ENCODE results near the gene DUT. TPM values are rescaled to one million over a fixed set of nuclear protein-coding genes. Genes with fewer than 3 reads are reported as not detected.

DUT gene
- total RNA-seq, 1 donor from 2014 or later: 41.4 TPM

- no peak for TF ChIP-seq CTCF (IDR thresholded peaks at IDR 0.05; ENCODE audit: insufficient read depth, low read depth, low read length)
- no peak for TF ChIP-seq EZH2 (IDR thresholded peaks at IDR 0.05; ENCODE audit: insufficient read depth, low read length)
- no peaks in the 10 kb centered on the region for H3K27me3 ChIP-seq (ENCODE audit: insufficient read depth, low read length)
- H3K27ac Mint-ChIP-seq (ENCODE audit: unreplicated experiment): no peak overlapping the region
- DNase-seq (ENCODE audit: low read depth) (no peak), FAIRE-seq (no peak)
- peaks cover 5% of the 10 kb centered on the region for H3K4me1 Mint-ChIP-seq (ENCODE audit: low read depth, unreplicated experiment)
- H3K36me3 ChIP-seq (ENCODE audit: insufficient read depth, low read length): no peaks in the 10 kb centered on the region
- peaks cover 10% of the 10 kb centered on the region for H3K4me1 ChIP-seq (ENCODE audit: insufficient read depth, low read length)
- H3K4me2 ChIP-seq (ENCODE audit: low read length): peak overlapping the region; percentile 90
- H3K4me3 ChIP-seq (ENCODE audit: insufficient read depth, low read depth, low read length): peak overlapping the region; percentile 84
- H3K27ac ChIP-seq (ENCODE audit: low read depth, low read length): no peak overlapping the region
- no peaks in the 10 kb centered on the region for H3K27me3 Mint-ChIP-seq (ENCODE audit: low read depth, unreplicated experiment)
- H4K20me1 ChIP-seq (ENCODE audit: insufficient read depth, low read length): peaks cover 9% of the 10 kb centered on the region
- H3K9ac ChIP-seq (ENCODE audit: low read length): peak overlapping the region; percentile 93
- H3K9me3 ChIP-seq (ENCODE audit: insufficient read depth, low read depth, low read length): no peaks in the 10 kb centered on the region
- no peaks in the 10 kb centered on the region for H3K9me3 Mint-ChIP-seq (ENCODE audit: unreplicated experiment)
- peaks cover 6% of the 10 kb centered on the region for H3K79me2 ChIP-seq (ENCODE audit: insufficient read depth, low read length)
- no peak overlapping the region for H2AFZ ChIP-seq (ENCODE audit: low read depth, low read length)
- no peaks in the 10 kb centered on the region for H3K36me3 Mint-ChIP-seq (ENCODE audit: low read depth, unreplicated experiment)
- peak overlapping the region; percentile 73 for H3K4me3 Mint-ChIP-seq (ENCODE audit: unreplicated experiment)
Observed at GRCh38 chr15:48332642-48333034, 1.4 kb downstream of the DUT start.

GRCh38 chr15:48333540-48333939 lies 2.3 kb downstream of the DUT start:
- H3K27me3 Mint-ChIP-seq (ENCODE audit: low read depth, unreplicated experiment): no peaks in the 10 kb centered on the region
- peaks cover 5% of the 10 kb centered on the region for H3K4me1 Mint-ChIP-seq (ENCODE audit: low read depth, unreplicated experiment)
- H3K4me2 ChIP-seq (ENCODE audit: low read length): peak overlapping the region; percentile 90
- DNase-seq (ENCODE audit: low read depth): no peak
- H3K9me3 Mint-ChIP-seq (ENCODE audit: unreplicated experiment): no peaks in the 10 kb centered on the region
- H4K20me1 ChIP-seq (ENCODE audit: insufficient read depth, low read length): peaks cover 9% of the 10 kb centered on the region
- H3K9me3 ChIP-seq (ENCODE audit: insufficient read depth, low read depth, low read length): no peaks in the 10 kb centered on the region
- no peak overlapping the region for H2AFZ ChIP-seq (ENCODE audit: low read depth, low read length)
- peaks cover 6% of the 10 kb centered on the region for H3K79me2 ChIP-seq (ENCODE audit: insufficient read depth, low read length)
- no peak overlapping the region for H3K27ac ChIP-seq (ENCODE audit: low read depth, low read length)
- H3K4me3 ChIP-seq (ENCODE audit: insufficient read depth, low read depth, low read length): peak overlapping the region; percentile 3
- no peaks in the 10 kb centered on the region for H3K36me3 ChIP-seq (ENCODE audit: insufficient read depth, low read length)
- H3K4me1 ChIP-seq (ENCODE audit: insufficient read depth, low read length): peaks cover 10% of the 10 kb centered on the region
- H3K36me3 Mint-ChIP-seq (ENCODE audit: low read depth, unreplicated experiment): no peaks in the 10 kb centered on the region
- peak overlapping the region; percentile 93 for H3K9ac ChIP-seq (ENCODE audit: low read length)
- TF ChIP-seq CTCF (IDR thresholded peaks at IDR 0.05; ENCODE audit: insufficient read depth, low read depth, low read length): no peak
- TF ChIP-seq EZH2 (IDR thresholded peaks at IDR 0.05; ENCODE audit: insufficient read depth, low read length): no peak
- FAIRE-seq: no peak
- no peak overlapping the region for H3K4me3 Mint-ChIP-seq (ENCODE audit: unreplicated experiment)
- no peak overlapping the region for H3K27ac Mint-ChIP-seq (ENCODE audit: unreplicated experiment)
- H3K27me3 ChIP-seq (ENCODE audit: insufficient read depth, low read length): no peaks in the 10 kb centered on the region

- H3K4me3 ChIP-seq (ENCODE audit: insufficient read depth, low read depth, low read length): no peak overlapping the region
- peaks cover 9% of the 10 kb centered on the region for H4K20me1 ChIP-seq (ENCODE audit: insufficient read depth, low read length)
- DNase-seq (ENCODE audit: low read depth) (no peak), FAIRE-seq (no peak)
- no peak overlapping the region for H3K27ac ChIP-seq (ENCODE audit: low read depth, low read length)
- H3K4me3 Mint-ChIP-seq (ENCODE audit: unreplicated experiment): no peak overlapping the region
- no peak overlapping the region for H2AFZ ChIP-seq (ENCODE audit: low read depth, low read length)
- peaks cover 5% of the 10 kb centered on the region for H3K4me1 Mint-ChIP-seq (ENCODE audit: low read depth, unreplicated experiment)
- H3K36me3 ChIP-seq (ENCODE audit: insufficient read depth, low read length): no peaks in the 10 kb centered on the region
- H3K79me2 ChIP-seq (ENCODE audit: insufficient read depth, low read length): peaks cover 6% of the 10 kb centered on the region
- H3K9me3 Mint-ChIP-seq (ENCODE audit: unreplicated experiment): no peaks in the 10 kb centered on the region
- no peaks in the 10 kb centered on the region for H3K27me3 ChIP-seq (ENCODE audit: insufficient read depth, low read length)
- H3K9ac ChIP-seq (ENCODE audit: low read length): no peak overlapping the region
- no peaks in the 10 kb centered on the region for H3K36me3 Mint-ChIP-seq (ENCODE audit: low read depth, unreplicated experiment)
- H3K4me1 ChIP-seq (ENCODE audit: insufficient read depth, low read length): peaks cover 10% of the 10 kb centered on the region
- no peak for TF ChIP-seq CTCF (IDR thresholded peaks at IDR 0.05; ENCODE audit: insufficient read depth, low read depth, low read length)
- no peak overlapping the region for H3K4me2 ChIP-seq (ENCODE audit: low read length)
- no peaks in the 10 kb centered on the region for H3K9me3 ChIP-seq (ENCODE audit: insufficient read depth, low read depth, low read length)
- no peak overlapping the region for H3K27ac Mint-ChIP-seq (ENCODE audit: unreplicated experiment)
- no peaks in the 10 kb centered on the region for H3K27me3 Mint-ChIP-seq (ENCODE audit: low read depth, unreplicated experiment)
Observed at GRCh38 chr15:48334260-48334659, 3.0 kb downstream of the DUT start.
